MG63 (cell line): Measurements from ENCODE around the gene ATXN1. TPM values are rescaled to one million over a fixed set of nuclear protein-coding genes. Genes with fewer than 3 reads are reported as not detected.

ENCODE experiments used
- DNase-seq: peaks from one replicate; pipeline ENCODE4 v3.0.0-alpha.2; 2020
- H3K27me3 ChIP-seq: fragments of 250-450 bp; sonication (Bioruptor Pico); 2 replicates; pipeline ENCODE4 v1.5.1; 2020; ENCODE audit warnings: mild to moderate bottlenecking, moderate library complexity
- H3K36me3 ChIP-seq: fragments of 250-450 bp; sonication (Bioruptor Pico); 2 replicates; pipeline ENCODE4 v1.5.1; 2020; ENCODE audit warnings: mild to moderate bottlenecking, moderate library complexity
- H3K4me3 ChIP-seq: fragments of 250-450 bp; sonication (Bioruptor Pico); 2 replicates; pipeline ENCODE4 v1.5.1; 2020; ENCODE audit warnings: mild to moderate bottlenecking, moderate library complexity
- H3K9me3 ChIP-seq: fragments of 250-450 bp; sonication (Bioruptor Pico); 2 replicates; pipeline ENCODE4 v1.5.1; 2020; ENCODE audit warnings: mild to moderate bottlenecking, moderate library complexity
- total RNA-seq: library from RNA; depleted of rRNA; stranded (reverse); fragments of >200 nt; shearing (Covaris generic); gene quantifications from 2 replicates; pipeline ENCODE4 v1.2.3, GENCODE V29; 2014; ENCODE audit warnings: low replicate concordance

Gene ATXN1
- total RNA-seq, 1 experiment from 2014 or later, result 5.9 TPM

- H3K36me3 ChIP-seq, result no peaks in the 10 kb centered on the region
- H3K9me3 ChIP-seq, result no peaks in the 10 kb centered on the region
- DNase-seq, result no peak
- H3K4me3 ChIP-seq, result no peak overlapping the region
- no peaks in the 10 kb centered on the region for H3K27me3 ChIP-seq
Measured at GRCh38 chr6:16258709-16259075, 502.6 kb downstream of the ATXN1 start.

- no peak overlapping the region for H3K4me3 ChIP-seq
- no peak for DNase-seq
- H3K27me3 ChIP-seq, result no peaks in the 10 kb centered on the region
- no peaks in the 10 kb centered on the region for H3K9me3 ChIP-seq
- no peaks in the 10 kb centered on the region for H3K36me3 ChIP-seq
Measured at GRCh38 chr6:16257999-16258708, 503.1 kb downstream of the ATXN1 start.

GRCh38 chr6:16256781-16257180, 504.5 kb downstream of the ATXN1 start:
- H3K36me3 ChIP-seq, result no peaks in the 10 kb centered on the region
- no peaks in the 10 kb centered on the region for H3K9me3 ChIP-seq
- DNase-seq, result no peak
- no peaks in the 10 kb centered on the region for H3K27me3 ChIP-seq
- no peak overlapping the region for H3K4me3 ChIP-seq

- Histone ChIP-seq H3K4me3 (no peak overlapping the region), H3K36me3 (no peaks in the 10 kb centered on the region), H3K27me3 (no peaks in the 10 kb centered on the region), H3K9me3 (no peaks in the 10 kb centered on the region)
- no peak for DNase-seq
Measured at GRCh38 chr6:16254535-16254934, 506.7 kb downstream of the ATXN1 start.

- DNase-seq, result no peak
Measured at GRCh38 chr6:16253399-16254144, 507.7 kb downstream of the ATXN1 start.

GRCh38 chr6:16252686-16253299, 508.5 kb downstream of the ATXN1 start:
- Histone ChIP-seq H3K9me3 (no peaks in the 10 kb centered on the region), H3K27me3 (no peaks in the 10 kb centered on the region)
- DNase-seq, result no peak

More at GRCh38 chr6:16253399-16254144, 507.7 kb downstream of the ATXN1 start:
- no peaks in the 10 kb centered on the region for H3K36me3 ChIP-seq
- no peaks in the 10 kb centered on the region for H3K27me3 ChIP-seq
- no peak overlapping the region for H3K4me3 ChIP-seq
- no peaks in the 10 kb centered on the region for H3K9me3 ChIP-seq

GRCh38 chr6:16251706-16252105, 509.6 kb downstream of the ATXN1 start:
- no peak for DNase-seq
- Histone ChIP-seq H3K4me3 (no peak overlapping the region), H3K27me3 (no peaks in the 10 kb centered on the region), H3K9me3 (no peaks in the 10 kb centered on the region), H3K36me3 (no peaks in the 10 kb centered on the region)

More at GRCh38 chr6:16252686-16253299, 508.5 kb downstream of the ATXN1 start:
- Histone ChIP-seq H3K36me3 (no peaks in the 10 kb centered on the region), H3K4me3 (no peak overlapping the region)

GRCh38 chr6:16249971-16250370, 511.3 kb downstream of the ATXN1 start:
- H3K27me3 ChIP-seq, result no peaks in the 10 kb centered on the region
- no peaks in the 10 kb centered on the region for H3K9me3 ChIP-seq
- no peak overlapping the region for H3K4me3 ChIP-seq
- no peaks in the 10 kb centered on the region for H3K36me3 ChIP-seq
- no peak for DNase-seq
